ENCODE results near the gene GFRA4. TPM values are rescaled to one million over a fixed set of nuclear protein-coding genes. Genes with fewer than 3 reads are reported as not detected.

The GFRA4 gene
- total RNA-seq, 1 experiment from 2014 or later = not detected

GRCh38 chr20:3694864-3695263 lies 31.7 kb upstream of the GFRA4 start:
- H3K4me3 Mint-ChIP-seq = no peak overlapping the region
- H3K14ac ChIP-seq (ENCODE audit: insufficient read depth, low read length) = no peak overlapping the region
- no peaks in the 10 kb centered on the region; a peak in 1 of 7 replicates for H3K36me3 Mint-ChIP-seq (ENCODE audit: insufficient read depth in 1 of 3, low read depth in 3 of 3)

More at GRCh38 chr20:3694864-3695263, 31.7 kb upstream of the GFRA4 start:
- Histone ChIP-seq H3K9me3 (ENCODE audit: control insufficient read depth, low read depth, low read length) (no peaks in the 10 kb centered on the region), H3K27me3 (ENCODE audit: insufficient read depth, low read length) (no peaks in the 10 kb centered on the region), H3K9ac (ENCODE audit: extremely low read depth, insufficient read length, low read length) (no peak overlapping the region), H2AK5ac (ENCODE audit: insufficient read length, low read length) (no peak overlapping the region), H3K27ac (ENCODE audit: insufficient read length, low read depth, low read length) (no peak overlapping the region), H3K56ac (ENCODE audit: insufficient read length, low read depth, low read length) (no peak overlapping the region), H2BK20ac (ENCODE audit: low read depth, low read length, poor library complexity, severe bottlenecking) (no peak overlapping the region), H2BK12ac (ENCODE audit: insufficient read length, low read depth, low read length) (no peak overlapping the region), H2BK15ac (ENCODE audit: low read depth, low read length) (no peak overlapping the region), H3T11ph (ENCODE audit: low read length) (no peak overlapping the region), H4K8ac (replicated peaks; ENCODE audit: insufficient read length, low read depth, low read length) (no peak overlapping the region), H3K23ac (ENCODE audit: insufficient read length, low read depth, low read length) (no peak overlapping the region), H3K18ac (ENCODE audit: insufficient read length, low read depth, low read length) (no peak overlapping the region), H2AFZ (ENCODE audit: low read length) (no peak overlapping the region), H3K23me2 (ENCODE audit: insufficient read length, low read depth, low read length, poor library complexity, severe bottlenecking) (no peaks in the 10 kb centered on the region), H4K20me1 (ENCODE audit: control insufficient read depth, insufficient read depth, insufficient read length) (no peaks in the 10 kb centered on the region), H4K5ac (ENCODE audit: insufficient read length, low read depth, low read length) (no peak overlapping the region), H3K79me1 (ENCODE audit: insufficient read depth, low read depth, low read length, poor library complexity, severe bottlenecking) (no peaks in the 10 kb centered on the region), H3K4me1 (ENCODE audit: insufficient read depth, low read length) (no peaks in the 10 kb centered on the region), H3K4me2 (ENCODE audit: insufficient read depth, insufficient read length, low read length) (no peak overlapping the region), H3K79me2 (ENCODE audit: insufficient read depth, low read length) (no peaks in the 10 kb centered on the region), H2BK120ac (ENCODE audit: low read depth, low read length, poor library complexity, severe bottlenecking) (no peak overlapping the region), H2BK5ac (ENCODE audit: insufficient read length, low read length) (no peak overlapping the region), H4K91ac (ENCODE audit: insufficient read length, low read depth, low read length) (no peak overlapping the region), H3K4ac (ENCODE audit: low read depth, low read length) (no peak overlapping the region)
- peak overlapping the region in 1 of 3 experiments; percentile 59; a peak in 1 of 7 replicates for H3K27ac Mint-ChIP-seq
- no peaks in the 10 kb centered on the region for H3K4me1 Mint-ChIP-seq
- peaks cover 2% of the 10 kb centered on the region; the same call in 1 of the 2 replicates for H3K27me3 Mint-ChIP-seq (ENCODE audit: low read depth)
- WGBS (ENCODE audit: extremely low coverage, insufficient read length, low lambda C conversion rate) = no CpG with 5 or more reads among the region's 5 CpGs
- DNase-seq = no peak
- peaks cover 3% of the 10 kb centered on the region in 2 experiments; a peak in 3 of 5 replicates for H3K9me3 Mint-ChIP-seq
- TF ChIP-seq CTCF (conservative IDR thresholded peaks at IDR 0.05) = no peak
